Activated CD4-positive, alpha-beta memory T cell treated with anti-CD3 and anti-CD28 coated beads for 36 hours (primary cell): Measurements from ENCODE around the gene TP53AIP1. TPM values are rescaled to one million over a fixed set of nuclear protein-coding genes. Genes with fewer than 3 reads are reported as not detected.

Source experiments
- CTCF ChIA-PET: fragments of 350-600 bp; sonication (Branson Sonifier 250); formaldehyde crosslinking; loops from one replicate; lab custom pipeline; 2021; ENCODE audit warnings: antibody characterized with exemption, inconsistent platforms; lab: Charles Lee
- POLR2A ChIA-PET: fragments of 350-600 bp; sonication (Branson Sonifier 250); formaldehyde crosslinking; loops from one replicate; lab custom pipeline; 2021; ENCODE audit warnings: antibody characterized with exemption; lab: Charles Lee
- DNase-seq: peaks from one replicate; pipeline ENCODE4 v3.0.0-alpha.2; 2020
- H3K27ac Mint-ChIP-seq: one replicate; pipeline ENCODE4 v1.8.0; 2021; ENCODE audit warnings: mixed read lengths
- H3K27me3 Mint-ChIP-seq: one replicate; pipeline ENCODE4 v1.8.0; 2021; ENCODE audit warnings: mixed read lengths
- H3K36me3 Mint-ChIP-seq: one replicate; pipeline ENCODE4 v1.8.0; 2021; ENCODE audit warnings: mixed read lengths
- H3K4me1 Mint-ChIP-seq: one replicate; pipeline ENCODE4 v1.8.0; 2021; ENCODE audit warnings: low read depth, mixed read lengths
- H3K4me3 Mint-ChIP-seq: one replicate; pipeline ENCODE4 v1.8.0; 2021; ENCODE audit warnings: mild to moderate bottlenecking, mixed read lengths
- H3K9me3 Mint-ChIP-seq: one replicate; pipeline ENCODE4 v1.8.0; 2021; ENCODE audit warnings: mixed read lengths
- intact Hi-C: fragments of 100-400 bp; cut with micrococcal nuclease; formaldehyde crosslinking; loops from one replicate; pipeline ENCODE4 v1.15.1; 2023
- total RNA-seq, 2 experiments: library from RNA; stranded (reverse); gene quantifications; one replicate each; pipeline ENCODE4 v1.2.3, GENCODE V29; 2021

Gene TP53AIP1
- total RNA-seq, 2 experiments from 2014 or later = not detected

- no peak for DNase-seq
- intact Hi-C loops = no loop called here
- H3K27me3 Mint-ChIP-seq = peaks cover 20% of the 10 kb centered on the region
- no peak overlapping the region for H3K27ac Mint-ChIP-seq
- ChIA-PET POLR2A (no interaction called here), CTCF (interaction anchor here (1.1 to 7.3 kb wide), 2 partner anchors 18 to 745 kb away, joined by 3 to 79 read pairs; no protein-coding TSS in a partner anchor)
- no peak overlapping the region for H3K4me3 Mint-ChIP-seq
- H3K4me1 Mint-ChIP-seq = peaks cover 11% of the 10 kb centered on the region
- no peaks in the 10 kb centered on the region for H3K9me3 Mint-ChIP-seq
- no peaks in the 10 kb centered on the region for H3K36me3 Mint-ChIP-seq
Observed at GRCh38 chr11:128902515-128903066, 40.1 kb downstream of the TP53AIP1 start.

DNA sequence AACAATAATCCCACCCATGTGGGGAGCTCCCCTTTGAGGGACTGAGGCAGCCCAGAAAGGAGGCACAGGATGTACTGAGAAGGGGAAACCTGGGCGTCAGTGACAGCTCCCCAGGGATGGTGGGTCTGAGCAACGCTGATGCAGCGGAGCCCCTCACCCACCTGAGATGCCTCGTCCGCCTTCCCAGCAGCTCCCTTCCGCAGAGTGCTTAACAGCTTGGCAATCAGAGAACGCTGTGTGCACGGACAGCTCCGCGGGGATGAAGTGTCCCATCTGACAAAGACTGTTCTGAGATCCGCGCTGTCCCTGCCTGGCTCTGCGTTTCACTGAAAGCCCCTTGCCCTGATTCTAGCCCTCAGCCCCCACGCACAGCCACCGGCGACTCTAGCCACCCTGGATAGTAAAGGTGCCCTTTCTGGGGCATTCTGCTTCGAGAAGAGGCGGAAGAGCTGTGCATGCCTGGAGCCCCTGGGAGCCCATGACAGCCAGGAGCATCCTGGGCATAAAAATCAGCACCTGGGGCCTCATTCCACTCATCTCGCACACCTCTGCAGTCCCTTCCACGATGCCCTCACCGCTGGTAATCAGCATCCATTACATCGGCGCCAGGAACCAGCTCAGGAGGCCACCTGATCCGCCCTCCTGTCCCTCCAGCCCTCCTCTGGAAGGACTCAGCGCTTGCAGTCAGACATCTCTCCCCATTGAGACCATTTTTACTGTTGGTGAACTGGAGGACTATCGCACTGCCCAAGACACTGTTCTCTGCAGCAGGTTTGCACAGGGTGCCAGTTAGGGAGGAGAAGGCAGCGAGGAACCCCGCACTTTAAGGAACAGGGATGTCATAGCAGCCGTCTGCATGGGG, 40.8 kb downstream of the TP53AIP1 start:
- Mint-ChIP-seq H3K36me3 (no peaks in the 10 kb centered on the region), H3K4me1 (peaks cover 11% of the 10 kb centered on the region), H3K9me3 (no peaks in the 10 kb centered on the region), H3K4me3 (no peak overlapping the region), H3K27me3 (peaks cover 17% of the 10 kb centered on the region), H3K27ac (no peak overlapping the region)
- intact Hi-C loops = no loop called here
- ChIA-PET POLR2A (no interaction called here), CTCF (interaction anchor here (0.7 to 7.3 kb wide), 4 partner anchors 17 to 744 kb away, joined by 3 to 79 read pairs (median 3); no protein-coding TSS in a partner anchor)
- DNase-seq = no peak

- intact Hi-C loops = no loop called here
- Mint-ChIP-seq H3K36me3 (no peaks in the 10 kb centered on the region), H3K4me3 (no peak overlapping the region), H3K4me1 (peaks cover 6% of the 10 kb centered on the region), H3K27ac (no peak overlapping the region), H3K9me3 (no peaks in the 10 kb centered on the region), H3K27me3 (peaks cover 12% of the 10 kb centered on the region)
- CTCF ChIA-PET = interaction anchor here (1.2 kb wide), 1 partner anchor 56 kb away, joined by 3 read pairs; no protein-coding TSS in a partner anchor
- POLR2A ChIA-PET = no interaction called here
- no peak for DNase-seq
Observed at GRCh38 chr11:128900468-128900867, 42.2 kb downstream of the TP53AIP1 start.

GRCh38 chr11:128898580-128899344, 43.9 kb downstream of the TP53AIP1 start:
- H3K27me3 Mint-ChIP-seq = peaks cover 5% of the 10 kb centered on the region
- POLR2A ChIA-PET = no interaction called here
- DNase-seq = no peak
- no peaks in the 10 kb centered on the region for H3K36me3 Mint-ChIP-seq
- H3K27ac Mint-ChIP-seq = no peak overlapping the region
- CTCF ChIA-PET = interaction anchor here (1.0 kb wide), 1 partner anchor 14 kb away, joined by 3 read pairs; no protein-coding TSS in a partner anchor
- no peaks in the 10 kb centered on the region for H3K4me1 Mint-ChIP-seq
- no peak overlapping the region for H3K4me3 Mint-ChIP-seq
- no peaks in the 10 kb centered on the region for H3K9me3 Mint-ChIP-seq
- intact Hi-C loops = no loop called here

- no peaks in the 10 kb centered on the region for H3K4me1 Mint-ChIP-seq
- H3K36me3 Mint-ChIP-seq = no peaks in the 10 kb centered on the region
- intact Hi-C loops = no loop called here
- ChIA-PET POLR2A (no interaction called here), CTCF (no interaction called here)
- no peak overlapping the region for H3K27ac Mint-ChIP-seq
- H3K27me3 Mint-ChIP-seq = peaks cover 2% of the 10 kb centered on the region
- H3K9me3 Mint-ChIP-seq = no peaks in the 10 kb centered on the region
- DNase-seq = no peak
- no peak overlapping the region for H3K4me3 Mint-ChIP-seq
Observed at GRCh38 chr11:128897826-128898225, 44.8 kb downstream of the TP53AIP1 start.

DNA sequence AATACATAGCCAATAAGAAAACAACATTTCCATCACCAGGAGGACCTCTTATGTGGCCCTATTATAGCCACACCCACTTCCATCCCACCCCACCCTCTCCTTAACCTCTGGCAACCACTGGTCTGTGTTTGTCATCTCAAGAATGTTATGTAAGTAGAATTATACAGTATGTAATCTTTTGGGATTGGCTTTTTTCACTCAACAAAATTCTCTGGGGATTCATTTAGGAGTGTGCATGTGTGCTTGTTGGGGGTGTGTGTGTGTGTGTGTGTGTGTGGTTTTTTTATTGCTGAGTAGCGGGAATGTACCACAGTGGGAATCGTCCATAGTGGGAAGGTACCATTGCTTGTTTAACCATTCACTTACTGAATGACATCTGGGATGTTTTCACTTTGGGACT, 46.3 kb downstream of the TP53AIP1 start:
- intact Hi-C loops = no loop called here
- ChIA-PET CTCF (interaction anchor here (6.4 kb wide), 1 partner anchor 9 kb away, joined by 31 read pairs; no protein-coding TSS in a partner anchor), POLR2A (no interaction called here)
- Mint-ChIP-seq H3K27me3 (peaks cover 10% of the 10 kb centered on the region), H3K36me3 (no peaks in the 10 kb centered on the region), H3K4me3 (no peak overlapping the region), H3K27ac (no peak overlapping the region), H3K4me1 (no peaks in the 10 kb centered on the region), H3K9me3 (no peaks in the 10 kb centered on the region)
- DNase-seq = no peak

DNA sequence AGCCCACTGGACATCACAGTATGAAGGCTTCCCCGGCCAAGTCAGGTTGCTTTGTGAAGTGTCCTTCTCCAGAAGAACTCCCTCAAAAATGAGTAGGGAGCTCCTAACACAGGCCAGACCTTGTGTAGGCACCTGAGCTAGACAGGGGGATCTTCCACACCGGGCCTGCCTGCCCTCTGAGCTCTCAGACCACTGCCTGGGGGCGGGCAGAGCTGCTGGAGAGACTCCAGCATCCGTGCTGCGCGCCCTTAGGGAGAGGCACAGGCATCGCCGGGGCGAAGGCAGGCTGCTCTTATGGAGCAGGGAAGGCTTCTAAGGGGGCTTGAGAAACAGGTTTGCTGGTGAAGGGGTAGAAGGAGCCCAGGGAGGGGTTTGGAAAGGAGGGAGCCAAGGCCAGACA, 47.1 kb downstream of the TP53AIP1 start:
- H3K27me3 Mint-ChIP-seq = peaks cover 14% of the 10 kb centered on the region
- no peak overlapping the region for H3K27ac Mint-ChIP-seq
- peaks cover 3% of the 10 kb centered on the region for H3K4me1 Mint-ChIP-seq
- H3K36me3 Mint-ChIP-seq = no peaks in the 10 kb centered on the region
- H3K4me3 Mint-ChIP-seq = no peak overlapping the region
- ChIA-PET CTCF (interaction anchor here (1.3 to 6.4 kb wide), 3 partner anchors 10 to 62 kb away, joined by 6 to 31 read pairs (median 13); no protein-coding TSS in a partner anchor), POLR2A (no interaction called here)
- intact Hi-C loops = no loop called here
- no peaks in the 10 kb centered on the region for H3K9me3 Mint-ChIP-seq
- no peak for DNase-seq

DNA sequence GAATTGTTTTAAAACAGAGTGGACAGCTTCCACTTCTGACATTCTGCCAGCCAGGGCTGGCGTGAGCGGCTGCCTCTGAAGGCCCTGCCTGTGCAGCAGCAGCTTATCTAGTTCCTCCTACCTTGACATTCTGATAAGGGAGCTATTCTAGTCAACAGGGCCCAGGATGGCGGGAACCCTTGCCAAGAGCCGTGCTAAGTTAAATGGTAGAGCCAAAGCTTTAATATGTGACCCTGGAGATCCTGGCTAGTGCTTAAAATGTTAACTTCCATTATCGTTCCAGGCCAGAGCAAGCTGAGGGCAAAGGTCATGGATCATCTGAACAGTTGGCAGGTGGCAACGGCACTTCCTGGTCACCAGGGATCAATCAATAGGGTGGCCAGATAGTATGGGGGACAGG, 48.0 kb downstream of the TP53AIP1 start:
- Mint-ChIP-seq H3K36me3 (no peaks in the 10 kb centered on the region), H3K9me3 (no peaks in the 10 kb centered on the region), H3K4me1 (peaks cover 3% of the 10 kb centered on the region), H3K27ac (no peak overlapping the region), H3K27me3 (peaks cover 18% of the 10 kb centered on the region), H3K4me3 (no peak overlapping the region)
- CTCF ChIA-PET = interaction anchor here (1.3 to 6.4 kb wide), 4 partner anchors 10 to 63 kb away, joined by 3 to 31 read pairs (median 10); no protein-coding TSS in a partner anchor
- intact Hi-C loops = no loop called here
- no peak for DNase-seq
- POLR2A ChIA-PET = no interaction called here

- DNase-seq = no peak
- intact Hi-C loops = no loop called here
- Mint-ChIP-seq H3K27ac (no peak overlapping the region), H3K27me3 (peaks cover 22% of the 10 kb centered on the region), H3K9me3 (no peaks in the 10 kb centered on the region), H3K36me3 (no peaks in the 10 kb centered on the region), H3K4me1 (peaks cover 3% of the 10 kb centered on the region), H3K4me3 (no peak overlapping the region)
- ChIA-PET POLR2A (no interaction called here), CTCF (interaction anchor here (1.3 to 6.4 kb wide), 4 partner anchors 9 to 63 kb away, joined by 3 to 31 read pairs (median 10); no protein-coding TSS in a partner anchor)
Observed at GRCh38 chr11:128894286-128894681, 48.4 kb downstream of the TP53AIP1 start.

GRCh38 chr11:128893578-128894285, 48.9 kb downstream of the TP53AIP1 start:
- intact Hi-C loops = no loop called here
- H3K4me1 Mint-ChIP-seq = peaks cover 3% of the 10 kb centered on the region
- no peaks in the 10 kb centered on the region for H3K9me3 Mint-ChIP-seq
- DNase-seq = no peak
- H3K36me3 Mint-ChIP-seq = no peaks in the 10 kb centered on the region
- H3K4me3 Mint-ChIP-seq = no peak overlapping the region
- H3K27me3 Mint-ChIP-seq = peaks cover 25% of the 10 kb centered on the region
- ChIA-PET POLR2A (no interaction called here), CTCF (interaction anchor here (1.3 to 6.4 kb wide), 3 partner anchors 9 to 62 kb away, joined by 3 to 31 read pairs (median 13); no protein-coding TSS in a partner anchor)
- H3K27ac Mint-ChIP-seq = no peak overlapping the region

DNA sequence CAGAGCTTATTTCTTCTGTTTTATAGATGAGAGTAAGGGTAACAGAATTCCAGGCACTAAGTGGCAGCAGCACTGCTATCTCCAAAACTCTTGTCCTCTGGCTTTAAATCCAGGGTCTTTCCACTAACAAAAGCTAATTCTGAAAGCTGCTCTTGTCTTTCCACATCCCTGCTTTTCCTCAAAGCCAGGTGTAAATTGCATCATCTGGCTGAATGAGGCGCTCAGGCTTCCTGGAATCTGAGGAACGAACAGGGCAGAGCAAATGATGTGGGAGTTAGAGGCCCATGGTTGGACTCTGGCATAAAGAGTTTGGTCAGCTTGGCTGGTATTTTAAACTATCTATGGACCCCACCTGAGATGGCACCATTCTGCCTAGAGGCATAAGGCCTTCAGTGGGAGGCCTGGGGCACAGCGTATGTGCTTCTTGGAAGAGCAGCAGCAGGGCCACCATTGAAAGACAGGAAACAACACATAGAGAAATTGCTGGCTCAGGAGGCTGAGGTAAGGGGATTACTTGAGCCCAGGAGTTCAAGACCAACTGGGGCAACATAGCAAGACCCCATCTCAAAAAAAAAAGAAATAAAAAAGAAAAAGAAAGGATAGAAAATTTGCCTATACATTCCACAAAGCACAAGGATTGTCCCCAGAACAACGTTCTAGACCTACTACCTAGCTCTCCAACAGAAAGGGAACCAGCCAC, 49.7 kb downstream of the TP53AIP1 start:
- no peaks in the 10 kb centered on the region for H3K36me3 Mint-ChIP-seq
- H3K4me3 Mint-ChIP-seq = no peak overlapping the region
- no peak for DNase-seq
- intact Hi-C loops = no loop called here
- peaks cover 3% of the 10 kb centered on the region for H3K4me1 Mint-ChIP-seq
- H3K27ac Mint-ChIP-seq = no peak overlapping the region
- no peaks in the 10 kb centered on the region for H3K9me3 Mint-ChIP-seq
- ChIA-PET CTCF (interaction anchor here (1.5 to 6.4 kb wide), 3 partner anchors 8 to 63 kb away, joined by 9 to 31 read pairs (median 13); no protein-coding TSS in a partner anchor), POLR2A (no interaction called here)
- H3K27me3 Mint-ChIP-seq = peaks cover 31% of the 10 kb centered on the region
